Measurements from ENCODE around the gene GALNTL6.

GALNTL6 gene

GRCh38 chr4:173044340-173044739 is 1231.1 kb downstream of the GALNTL6 start:
- no peak for DNase-seq

GRCh38 chr4:173045571-173045970 is 1232.4 kb downstream of the GALNTL6 start:
- DNase-seq, result no peak

- DNase-seq, result no peak
Observed at GRCh38 chr4:173046144-173046543, 1232.9 kb downstream of the GALNTL6 start.

GRCh38 chr4:173046818-173047217 is 1233.6 kb downstream of the GALNTL6 start:
- peak; percentile 54 for DNase-seq

- DNase-seq, result peak; percentile 68
Observed at GRCh38 chr4:173051232-173051631, 1238.0 kb downstream of the GALNTL6 start.

GRCh38 chr4:173051716-173052115 is 1238.5 kb downstream of the GALNTL6 start:
- peak; percentile 83 for DNase-seq

- DNase-seq, result no peak
Observed at GRCh38 chr4:173052439-173052838, 1239.2 kb downstream of the GALNTL6 start.

- DNase-seq, result no peak
Observed at GRCh38 chr4:173056271-173056670, 1243.1 kb downstream of the GALNTL6 start.

GRCh38 chr4:173056710-173057109 is 1243.5 kb downstream of the GALNTL6 start:
- no peak for DNase-seq

GRCh38 chr4:173057442-173057841 is 1244.2 kb downstream of the GALNTL6 start:
- no peak for DNase-seq

- no peak for DNase-seq
Observed at GRCh38 chr4:173057901-173058300, 1244.7 kb downstream of the GALNTL6 start.

GRCh38 chr4:173061160-173061559 is 1248.0 kb downstream of the GALNTL6 start:
- no peak for DNase-seq

- DNase-seq, result no peak
Observed at GRCh38 chr4:173073939-173074500, 1260.8 kb downstream of the GALNTL6 start.

- peak; percentile 51 for DNase-seq
Observed at GRCh38 chr4:173074501-173074946, 1261.3 kb downstream of the GALNTL6 start.

- DNase-seq, result no peak
Observed at GRCh38 chr4:173076903-173077634, 1263.9 kb downstream of the GALNTL6 start.

- DNase-seq, result no peak
Observed at GRCh38 chr4:173088144-173088543, 1274.9 kb downstream of the GALNTL6 start.
